ENCODE measurements around the gene FNDC3B.

FNDC3B gene

DNA sequence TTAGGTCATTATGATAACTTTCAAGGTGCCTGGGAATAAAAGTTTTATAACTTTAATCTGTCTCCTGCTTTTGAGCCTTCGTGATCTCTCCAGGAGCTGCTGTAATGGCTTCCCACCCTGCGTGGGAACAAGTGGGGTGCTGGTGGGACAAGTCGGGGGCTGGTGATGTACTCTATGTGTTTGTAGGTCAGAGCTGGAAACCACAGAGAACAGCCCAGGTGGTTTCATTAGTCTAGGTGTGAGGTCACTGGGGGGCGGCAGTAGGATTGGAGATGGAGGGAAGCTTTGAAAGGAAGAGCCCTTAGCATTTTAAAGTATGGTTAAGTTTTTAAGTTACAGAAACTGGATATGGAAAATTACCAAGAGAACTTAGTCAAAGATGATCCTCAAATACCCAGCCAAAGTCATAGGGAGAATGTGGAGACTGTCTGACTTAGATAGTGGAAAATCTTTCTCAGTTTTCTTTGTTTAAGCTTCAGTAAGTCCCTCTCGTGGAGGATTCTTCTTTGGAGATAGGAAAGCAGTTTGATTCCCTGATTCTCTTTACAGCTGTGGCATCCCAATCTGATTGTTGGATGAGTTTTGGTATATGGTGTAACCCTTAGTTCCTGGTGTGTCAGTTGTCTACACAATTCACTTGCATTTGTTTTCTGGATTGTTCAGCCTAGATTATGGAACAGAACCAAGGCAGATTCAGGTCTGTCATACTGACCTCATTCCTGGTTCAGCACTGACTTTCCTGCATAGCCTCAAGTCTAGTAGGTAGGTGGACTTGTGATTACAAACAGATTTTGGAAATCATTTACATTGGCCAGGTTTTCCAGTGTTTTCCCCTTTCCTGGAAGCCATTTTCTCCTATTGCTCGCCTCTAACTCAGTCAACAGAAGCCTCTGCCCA lies 115.6 kb downstream of the FNDC3B start:
- DNase-seq = no peak

DNA sequence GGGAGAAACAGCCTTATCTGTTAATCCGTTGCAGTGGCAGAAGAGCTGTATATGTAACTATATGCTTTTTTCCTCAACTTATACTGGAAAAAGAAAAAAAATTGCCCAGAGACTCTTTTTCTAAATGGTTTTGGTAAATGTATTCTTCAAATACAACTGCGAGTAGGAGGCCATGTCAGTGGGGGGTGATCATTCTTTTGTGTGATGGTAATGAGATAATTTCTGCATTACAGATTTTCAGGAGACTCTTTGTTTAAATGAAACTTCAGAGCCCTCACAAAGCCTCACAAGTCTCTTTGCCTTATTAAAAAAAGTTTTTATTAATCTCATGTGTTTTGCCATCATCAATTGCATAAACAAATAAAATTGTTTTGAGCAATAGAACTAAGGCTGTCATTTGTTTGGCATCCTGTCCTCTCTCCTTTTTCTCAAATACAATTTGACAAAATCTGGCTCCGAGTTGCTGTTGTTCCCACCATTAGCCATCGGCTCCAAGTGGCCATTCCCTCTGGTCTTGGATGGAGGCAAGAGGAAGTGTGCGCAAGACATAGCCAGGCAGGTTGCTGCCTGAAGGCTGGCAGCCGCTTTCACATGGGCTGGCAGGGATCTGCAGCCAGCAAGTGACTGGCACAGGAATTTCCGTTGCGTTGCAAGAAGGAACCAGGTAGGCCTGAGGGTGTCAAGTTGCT lies 116.7 kb downstream of the FNDC3B start:
- no peak for DNase-seq

- DNase-seq = no peak
Observed at GRCh38 chr3:172156586-172156955, 117.2 kb downstream of the FNDC3B start.

- no peak for DNase-seq
Observed at GRCh38 chr3:172157564-172158258, 118.3 kb downstream of the FNDC3B start.

GRCh38 chr3:172158741-172159140 lies 119.4 kb downstream of the FNDC3B start:
- no peak for DNase-seq

DNA sequence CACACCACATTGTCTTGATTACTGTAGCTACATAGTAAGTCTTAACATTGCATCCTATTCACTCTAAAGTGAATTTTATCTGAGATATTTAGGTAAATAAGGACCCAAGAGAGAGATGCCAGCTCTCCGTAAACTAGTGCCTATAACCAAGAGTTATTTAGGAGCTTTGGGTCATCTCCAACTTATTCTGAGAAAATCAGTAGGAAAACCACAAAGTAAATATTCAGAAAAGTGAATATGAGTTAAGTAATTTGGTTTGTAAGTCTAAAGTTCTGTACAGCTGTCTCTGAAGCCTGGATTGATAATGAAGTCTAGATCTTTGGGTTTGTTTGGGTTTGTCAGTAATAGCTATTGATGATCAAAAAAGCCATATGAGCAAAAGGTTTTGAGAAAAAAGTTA lies 120.0 kb downstream of the FNDC3B start:
- DNase-seq = no peak

GRCh38 chr3:172159962-172160538 lies 120.7 kb downstream of the FNDC3B start:
- DNase-seq = no peak

GRCh38 chr3:172161133-172161789 lies 121.9 kb downstream of the FNDC3B start:
- no peak for DNase-seq

DNA sequence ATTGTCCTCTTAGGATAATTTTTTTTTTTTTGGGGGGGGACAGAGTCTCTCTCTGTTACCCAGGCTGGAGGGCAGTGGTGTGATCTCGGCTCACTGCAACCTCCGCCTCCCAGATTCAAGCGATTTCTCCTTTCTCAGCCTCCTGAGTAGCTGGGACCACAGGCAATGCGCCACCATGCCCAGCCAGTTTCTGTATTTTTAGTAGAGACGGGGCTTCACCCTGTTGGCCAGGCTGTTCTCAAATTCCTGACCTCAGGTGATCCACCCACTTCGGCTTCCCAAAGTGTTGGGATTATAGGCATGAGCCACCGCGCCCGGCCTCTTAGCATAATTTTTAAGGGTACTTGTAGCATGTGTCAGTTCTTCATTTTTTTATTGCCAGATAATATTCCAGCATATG lies 122.6 kb downstream of the FNDC3B start:
- DNase-seq = no peak

GRCh38 chr3:172163320-172163719 lies 123.9 kb downstream of the FNDC3B start:
- DNase-seq = no peak

DNA sequence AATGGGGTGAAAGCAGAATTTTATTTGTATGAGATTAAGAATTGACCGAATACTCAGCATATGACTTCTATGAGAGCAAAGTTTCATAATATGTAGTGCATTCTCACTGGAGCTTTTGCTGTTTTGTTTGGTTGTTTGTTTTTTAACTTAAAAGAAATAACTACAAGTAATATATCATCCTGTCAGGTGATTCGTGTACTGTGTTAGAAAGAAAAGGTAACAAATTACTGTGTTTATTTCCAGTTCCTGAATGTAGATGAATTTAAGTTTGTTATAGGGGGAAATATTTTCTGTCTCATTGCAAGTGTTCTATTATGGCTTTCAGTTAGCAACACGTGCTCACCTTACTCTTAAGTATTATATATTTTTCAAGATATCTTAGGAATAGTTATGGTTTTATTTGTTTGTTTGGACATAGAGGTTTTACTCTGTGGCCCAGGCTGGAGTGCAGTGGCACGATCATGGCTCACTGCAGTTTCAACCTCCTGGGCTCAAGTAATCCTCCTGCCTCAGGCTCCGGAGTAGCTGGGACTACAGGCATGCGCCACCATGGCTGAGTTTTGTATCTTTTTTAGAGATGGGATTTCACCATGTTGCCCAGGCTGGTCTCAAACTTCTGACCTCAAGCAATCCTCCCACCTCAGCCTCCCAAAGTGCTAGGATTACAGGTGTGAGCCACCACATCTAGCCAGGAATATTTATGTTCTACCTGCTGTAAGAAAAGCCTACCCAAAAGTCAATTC lies 125.4 kb downstream of the FNDC3B start:
- DNase-seq = no peak

- no peak for DNase-seq
Observed at GRCh38 chr3:172166261-172166660, 126.9 kb downstream of the FNDC3B start.

GRCh38 chr3:172166890-172167289 lies 127.5 kb downstream of the FNDC3B start:
- DNase-seq = no peak

DNA sequence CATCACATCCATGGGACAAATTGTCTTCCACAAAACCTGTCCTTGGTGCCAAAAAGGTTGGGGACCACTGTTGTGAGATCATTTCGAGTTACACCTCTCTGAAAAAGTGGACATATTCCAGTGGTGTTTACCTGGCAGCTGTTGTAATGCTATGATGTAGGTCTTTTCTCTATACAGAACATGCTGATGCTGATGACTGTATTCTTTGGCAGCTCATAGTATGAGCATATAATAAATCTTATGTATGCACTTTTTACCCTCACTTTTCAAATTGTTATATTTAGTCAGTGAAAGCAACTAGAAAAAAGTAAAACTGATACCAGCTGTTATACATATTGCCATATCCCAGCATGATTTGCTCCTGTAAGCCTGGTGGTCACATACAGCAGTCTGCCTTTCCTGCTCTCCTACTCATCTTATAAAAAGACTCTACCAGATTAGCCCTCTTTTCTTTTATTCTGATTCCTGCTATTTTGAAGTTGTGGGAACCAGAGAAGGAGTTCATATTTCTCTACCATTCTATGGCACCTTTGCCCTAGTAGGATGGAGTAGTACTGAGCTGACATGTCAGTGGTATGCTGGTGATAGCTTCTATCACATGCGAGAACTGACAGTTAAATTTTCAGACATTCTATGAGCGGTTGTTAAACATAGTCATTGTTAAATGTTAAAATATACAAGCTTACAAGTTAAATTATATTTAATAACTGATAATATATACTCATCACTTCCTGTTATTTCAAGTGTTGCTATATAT lies 128.7 kb downstream of the FNDC3B start:
- DNase-seq = no peak

- DNase-seq = no peak
Observed at GRCh38 chr3:172170073-172170709, 130.8 kb downstream of the FNDC3B start.

DNA sequence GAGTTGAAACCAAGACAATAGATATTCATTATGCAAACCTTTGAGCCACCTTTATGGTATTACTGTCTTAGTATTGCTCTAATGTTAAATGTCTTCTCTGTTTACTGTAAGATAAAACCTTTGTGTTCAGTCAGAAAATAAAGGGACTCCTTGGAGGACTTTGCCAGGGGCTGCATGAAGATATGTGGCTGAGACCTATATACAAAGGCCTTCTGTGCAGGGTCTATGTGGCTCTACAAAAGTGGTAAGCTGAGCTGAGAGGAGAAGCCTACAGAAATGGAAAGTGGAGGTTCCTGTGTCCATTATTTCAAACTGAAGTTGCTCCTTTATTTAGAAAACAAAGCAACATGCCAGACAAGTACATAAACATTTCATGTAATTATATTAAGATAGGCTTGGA lies 131.5 kb downstream of the FNDC3B start:
- DNase-seq = no peak

DNA sequence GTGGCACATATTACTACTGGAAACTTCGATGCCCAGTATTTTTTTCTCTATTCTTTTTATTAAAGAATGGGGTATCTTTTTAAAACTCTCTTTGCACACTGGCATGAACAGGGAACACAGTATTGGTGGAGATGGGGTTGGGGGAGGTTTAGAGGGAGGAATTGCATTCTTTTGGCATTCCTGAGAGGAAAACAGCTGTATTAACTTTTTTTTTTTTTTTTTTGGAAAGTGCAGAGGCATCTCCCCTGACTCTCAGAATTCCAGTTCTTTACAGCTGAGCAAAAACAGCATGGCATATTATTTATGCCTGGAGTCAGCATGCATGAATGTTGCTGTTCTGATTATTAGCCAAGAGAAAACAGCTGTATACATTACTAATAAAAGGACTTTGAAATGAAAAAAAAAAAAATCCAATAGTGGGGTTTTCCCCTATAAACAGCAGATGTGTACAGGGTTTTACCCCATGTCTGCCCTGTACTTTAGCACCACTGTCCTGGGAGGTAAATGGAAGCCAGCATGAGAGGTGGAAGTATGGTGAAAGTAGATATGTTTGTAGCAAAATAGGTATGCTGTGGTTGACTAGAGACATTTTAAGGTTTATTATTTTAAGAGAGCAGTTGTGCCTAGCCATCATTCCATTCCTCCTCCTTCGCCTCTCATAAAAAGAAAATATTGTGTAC lies 132.2 kb downstream of the FNDC3B start:
- no peak for DNase-seq

DNA sequence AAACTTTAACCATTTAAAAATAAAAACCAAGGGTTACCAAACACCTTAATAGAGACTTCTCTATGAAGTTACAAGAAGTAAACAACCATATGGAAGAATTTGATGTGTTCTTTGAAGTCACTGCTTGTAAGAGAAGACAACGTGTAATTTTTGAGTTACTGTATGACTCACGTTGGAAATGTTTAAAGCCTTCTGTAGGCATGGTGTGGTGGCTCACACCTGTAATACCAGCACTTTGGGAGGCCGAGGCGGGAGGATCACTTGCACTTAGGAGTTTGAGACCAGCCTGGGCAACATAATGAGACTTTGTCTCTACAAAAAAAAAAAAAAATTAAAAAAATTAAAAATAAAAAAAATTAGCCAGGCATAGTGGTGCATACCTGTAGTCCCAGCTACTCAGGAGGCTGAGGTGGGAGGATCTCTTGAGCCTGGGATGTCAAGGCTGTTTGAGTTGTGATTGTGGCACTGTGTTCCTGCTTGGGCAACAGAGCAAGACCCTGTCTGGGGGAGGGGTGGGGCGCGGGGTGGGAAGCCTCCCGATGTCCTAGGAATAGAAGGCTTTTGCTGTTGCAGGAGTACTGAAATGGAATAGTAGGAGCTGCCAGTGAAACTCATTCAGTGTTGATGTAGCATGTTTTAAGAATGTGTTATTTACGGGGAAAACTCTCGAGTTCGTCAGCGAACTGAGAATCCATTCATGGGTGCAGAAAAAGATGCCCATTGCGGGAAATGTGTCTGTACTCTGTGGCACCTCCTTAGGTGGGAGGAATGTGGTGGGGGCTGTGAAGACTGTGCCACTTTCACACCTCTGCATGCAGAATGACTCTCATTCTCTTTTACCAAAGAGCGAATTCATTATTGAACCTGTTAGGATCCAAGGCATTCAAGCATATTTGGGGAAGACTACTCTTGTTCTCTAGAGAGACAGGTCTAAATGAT lies 134.2 kb downstream of the FNDC3B start:
- no peak for DNase-seq
